ENCODE results near the gene CGGBP1. TPM values are rescaled to one million over a fixed set of nuclear protein-coding genes. Genes with fewer than 3 reads are reported as not detected.

Gene CGGBP1
- total RNA-seq, 2 donors from 2014 or later, result 40.8 to 40.9 TPM

DNA sequence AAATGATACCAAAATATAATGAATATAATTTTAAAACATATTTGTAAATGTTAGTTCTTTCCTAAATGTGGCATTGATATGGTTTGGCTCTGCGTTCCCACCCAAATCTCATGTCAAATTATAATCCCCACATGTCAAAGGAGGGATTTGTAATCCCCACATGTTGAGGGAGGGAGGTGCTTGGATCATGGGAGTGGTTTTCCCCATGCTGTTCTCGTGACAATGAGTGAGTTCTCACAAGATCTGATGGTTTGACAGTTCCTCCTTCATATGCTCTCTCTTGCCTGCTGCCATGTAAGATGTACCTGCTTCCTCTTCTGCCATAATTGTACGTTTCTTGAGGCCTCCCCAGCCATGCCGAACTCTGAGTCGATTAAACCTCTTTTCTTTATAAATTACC, 12.0 kb downstream of the CGGBP1 start:
- DNase-seq (ENCODE audit: low spot score), result no peak
- H3K27me3 ChIP-seq, result no peaks in the 10 kb centered on the region
- H3K9me3 ChIP-seq, result no peaks in the 10 kb centered on the region
- H3K4me3 ChIP-seq, result no peak overlapping the region
- no peaks in the 10 kb centered on the region for H3K4me1 ChIP-seq
- TF ChIP-seq CTCF (IDR thresholded peaks at IDR 0.05), result no peak
- no peak overlapping the region for H3K27ac ChIP-seq
- no peaks in the 10 kb centered on the region for H3K36me3 ChIP-seq

- Histone ChIP-seq H3K9me3 (no peaks in the 10 kb centered on the region), H3K27ac (no peak overlapping the region)
- no peak for TF ChIP-seq CTCF (IDR thresholded peaks at IDR 0.05)
Observed at GRCh38 chr3:88044411-88044810, 14.4 kb downstream of the CGGBP1 start.

DNA sequence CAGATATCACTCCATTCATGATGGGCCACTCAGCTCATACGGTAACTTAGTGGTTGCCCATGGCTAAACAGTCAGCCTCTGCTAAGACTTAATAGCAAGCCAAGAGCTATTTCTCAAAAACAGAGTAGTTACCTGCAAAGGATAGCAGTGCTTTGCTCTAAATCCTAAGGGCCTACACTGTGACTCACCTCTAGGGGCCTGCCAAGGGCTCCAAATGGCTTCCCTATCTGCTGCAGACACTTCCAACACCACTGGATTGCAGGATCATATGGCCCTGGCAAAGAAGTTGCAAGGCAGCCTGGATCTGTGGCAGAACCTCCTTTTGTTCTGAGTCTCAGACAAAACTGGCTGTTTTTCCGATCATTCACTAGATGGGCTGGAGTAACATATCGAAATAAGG, 17.8 kb downstream of the CGGBP1 start:
- Histone ChIP-seq H3K4me1 (no peaks in the 10 kb centered on the region), H3K36me3 (no peaks in the 10 kb centered on the region), H3K27me3 (no peaks in the 10 kb centered on the region), H3K27ac (no peak overlapping the region), H3K9me3 (no peaks in the 10 kb centered on the region), H3K4me3 (no peak overlapping the region)
- TF ChIP-seq CTCF (IDR thresholded peaks at IDR 0.05), result no peak
- DNase-seq (ENCODE audit: low spot score), result no peak

More at GRCh38 chr3:88044411-88044810, 14.4 kb downstream of the CGGBP1 start:
- Histone ChIP-seq H3K4me3 (no peak overlapping the region), H3K27me3 (no peaks in the 10 kb centered on the region), H3K4me1 (no peaks in the 10 kb centered on the region), H3K36me3 (no peaks in the 10 kb centered on the region)
- no peak for DNase-seq (ENCODE audit: low spot score)

GRCh38 chr3:88040529-88040928, 18.3 kb downstream of the CGGBP1 start:
- Histone ChIP-seq H3K4me3 (no peak overlapping the region), H3K4me1 (no peaks in the 10 kb centered on the region), H3K9me3 (no peaks in the 10 kb centered on the region), H3K27ac (no peak overlapping the region), H3K36me3 (no peaks in the 10 kb centered on the region), H3K27me3 (no peaks in the 10 kb centered on the region)
- no peak for TF ChIP-seq CTCF (IDR thresholded peaks at IDR 0.05)
- DNase-seq (ENCODE audit: low spot score), result no peak

- DNase-seq (ENCODE audit: low spot score), result no peak
- no peaks in the 10 kb centered on the region for H3K27me3 ChIP-seq
Observed at GRCh38 chr3:88038566-88038965, 20.2 kb downstream of the CGGBP1 start.

More at GRCh38 chr3:88038566-88038965, 20.2 kb downstream of the CGGBP1 start:
- no peaks in the 10 kb centered on the region for H3K36me3 ChIP-seq
- TF ChIP-seq CTCF (IDR thresholded peaks at IDR 0.05), result no peak
- no peaks in the 10 kb centered on the region for H3K4me1 ChIP-seq
- no peak overlapping the region for H3K4me3 ChIP-seq
- H3K27ac ChIP-seq, result no peak overlapping the region
- H3K9me3 ChIP-seq, result no peaks in the 10 kb centered on the region
